Testis (tissue), 2 donors: ENCODE results near the gene EHF.

Experiments
- CTCF ChIP-seq, 3 experiments: fragments of 450-650 bp in 2 of 3; fragments of 200-600 bp in 1 of 3; sonication (generic) in 1 of 3; IDR thresholded peaks; one replicate each; pipeline ENCODE4 v1.5.1; 2016 to 2019; ENCODE audit warnings: antibody characterized with exemption in 3 of 3, mild to moderate bottlenecking in 2 of 3, moderate library complexity in 1 of 3
- POLR2A ChIP-seq: fragments of 450-650 bp; IDR thresholded peaks from one replicate; pipeline ENCODE4 v1.6.1; 2017; ENCODE audit warnings: antibody characterized with exemption, mild to moderate bottlenecking, moderate library complexity

DNA sequence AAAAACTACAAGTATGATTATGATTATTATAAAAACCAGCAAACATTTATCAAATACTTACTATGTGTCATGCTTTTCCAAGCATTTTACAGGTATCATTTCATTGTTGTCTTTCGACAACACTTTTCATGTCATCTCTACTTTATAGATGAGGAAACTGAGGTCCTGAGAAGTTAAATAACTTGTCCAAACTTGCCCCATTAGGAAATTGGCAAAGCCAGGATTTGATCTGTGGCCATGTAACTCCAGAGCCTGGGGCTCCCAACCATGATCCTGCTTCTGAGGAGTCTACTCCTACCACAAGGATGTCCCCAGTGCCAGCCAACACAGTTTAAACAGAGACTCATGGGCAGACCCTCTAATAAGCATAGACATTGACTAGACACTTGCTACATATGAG lies 15.2 kb downstream of the EHF start:
- no peak for TF ChIP-seq CTCF (IDR thresholded peaks at IDR 0.05)
- TF ChIP-seq POLR2A = no peak
